Fibroblast of pulmonary artery (primary cell): ENCODE results near the gene STARD3.

Source experiments
- DNase-seq: peaks from one replicate; pipeline ENCODE4 v3.0.0-alpha.2; 2010; ENCODE audit warnings: low read depth
- H3K4me3 ChIP-seq: replicated peaks from 2 replicates; pipeline ENCODE4 v1.5.1; 2011; ENCODE audit warnings: low read depth, mild to moderate bottlenecking, control low read depth, low read length, moderate library complexity
- CTCF ChIP-seq: IDR thresholded peaks from 2 replicates; pipeline ENCODE4 v1.5.1; 2011; ENCODE audit warnings: mild to moderate bottlenecking, control low read depth, low read length, inconsistent platforms; ENCODE audit errors: missing control alignments

Gene STARD3

GRCh38 chr17:39661744-39662541 lies 25.0 kb downstream of the STARD3 start:
- TF ChIP-seq CTCF: no peak
- no peak for DNase-seq

GRCh38 chr17:39662551-39663339 lies 25.8 kb downstream of the STARD3 start:
- DNase-seq: no peak
- TF ChIP-seq CTCF: no peak
- no peak overlapping the region for H3K4me3 ChIP-seq

More at GRCh38 chr17:39661744-39662541, 25.0 kb downstream of the STARD3 start:
- H3K4me3 ChIP-seq: no peak overlapping the region

- TF ChIP-seq CTCF: no peak
- no peak overlapping the region for H3K4me3 ChIP-seq
- no peak for DNase-seq
These were observed 26.4 kb downstream of the STARD3 start for GRCh38 chr17:39663340-39663687.

- no peak for TF ChIP-seq CTCF
- H3K4me3 ChIP-seq: no peak overlapping the region
- DNase-seq: no peak
These were observed 27.0 kb downstream of the STARD3 start for GRCh38 chr17:39663688-39664580.

- no peak within 1 kb of the TSS for H3K4me3 ChIP-seq
- no peak for DNase-seq
- no peak for TF ChIP-seq CTCF
These were observed 27.9 kb downstream of the STARD3 start, which contains the start of gene TCAP for GRCh38 chr17:39664581-39665561. TSS of gene TCAP (plus strand) at chr17:39665349. CDS start at chr17:39665360, 11 bp downstream.
